ENCODE results near the gene BRCA1.

DNA sequence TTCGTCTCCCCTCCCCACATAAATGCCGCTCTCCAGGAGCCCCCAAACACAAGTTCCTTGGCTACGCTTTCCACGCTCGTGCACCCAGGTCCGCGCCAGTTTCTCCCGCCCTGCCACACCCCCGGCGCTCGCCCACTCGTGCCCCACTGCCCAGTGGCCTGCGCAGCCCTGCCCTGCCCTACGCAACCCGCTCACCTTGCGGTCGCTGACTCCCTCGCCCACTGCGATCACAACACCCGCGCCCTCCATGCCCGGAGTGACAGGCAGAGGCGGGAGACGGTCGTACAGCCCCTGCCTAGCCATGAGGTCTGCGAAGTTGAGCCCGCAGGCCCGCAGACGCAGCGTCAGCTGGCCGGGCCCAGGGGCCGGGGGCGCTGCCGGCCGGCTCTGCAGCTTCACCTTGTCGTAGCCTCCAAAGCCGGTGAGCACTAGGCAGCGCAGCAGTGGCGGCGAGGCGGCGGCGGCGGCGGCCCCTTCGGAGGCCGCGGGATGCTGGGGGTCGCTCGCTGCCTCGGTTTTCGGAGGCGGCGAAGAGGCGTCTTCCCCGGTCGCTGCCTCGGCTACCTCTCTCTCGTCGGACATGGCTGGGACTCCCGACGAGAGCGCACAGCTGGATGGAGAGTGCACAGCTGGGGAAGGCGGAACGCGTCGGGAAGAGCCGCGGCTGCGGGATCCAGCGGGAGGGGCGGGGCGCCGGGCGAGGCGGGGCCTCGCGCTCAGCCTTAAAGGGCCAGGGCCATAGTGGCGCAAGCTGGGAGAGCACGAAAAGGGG lies 103.2 kb downstream of the BRCA1 start, which contains the start of gene VAT1:
- TF ChIP-seq POLR2A (IDR thresholded peaks at IDR 0.05): peak; percentile 57 to 74
- peak in 1 of 2 donors; percentile 94 for TF ChIP-seq EP300 (IDR thresholded peaks at IDR 0.05)

Measured in tibial nerve (tissue), 3 donors.